GM12878 (cell line): ENCODE results near the gene COL4A2. TPM values are rescaled to one million over a fixed set of nuclear protein-coding genes. Genes with fewer than 3 reads are reported as not detected.

ENCODE experiments used
- ATAC-seq: fragments of 200-7000 bp; cut with Tn5 transposase; 3 replicates; pipeline ENCODE4 v1.9.1; 2020; ENCODE audit warnings: mild to moderate bottlenecking, moderate library complexity
- BruUV-seq: library from RNA; stranded (reverse); fragments of 400-500 nt; replicated peaks from 2 replicates; lab custom pipeline; 2021; lab: Mats Ljungman, UMichigan
- CTCF ChIA-PET: fragments of 300-600 bp; sonication (Branson Sonifier 250); formaldehyde crosslinking; extraction: SDS; loops from one replicate; lab custom pipeline; 2021; ENCODE audit warnings: inconsistent platforms; lab: Yijun Ruan, JAX
- POLR2A ChIA-PET: fragments of 350-600 bp; formaldehyde crosslinking; extraction: SDS; loops from one replicate; lab custom pipeline; 2021; ENCODE audit warnings: inconsistent platforms; lab: Charles Lee
- RAD21 ChIA-PET: fragments of 300-600 bp; sonication (Branson Sonifier 250); formaldehyde crosslinking; loops from one replicate; lab custom pipeline; 2023; ENCODE audit warnings: antibody characterized with exemption; ENCODE audit not compliant: unreplicated experiment; lab: Charles Lee
- SMC1A ChIA-PET: fragments of 300-600 bp; sonication (Branson Sonifier 250); formaldehyde crosslinking; loops from one replicate; lab custom pipeline; 2023; ENCODE audit not compliant: unreplicated experiment, uncharacterized antibody; lab: Charles Lee
- DNase-seq: peaks from one replicate; pipeline ENCODE4 v3.0.0-alpha.2; 2011; ENCODE audit warnings: low read depth, low spot score
- FAIRE-seq: peaks from 3 replicates; lab custom pipeline; 2011; peaks lifted over from hg19 to GRCh38; lab: Jason Lieb, UNC
- H2AFZ ChIP-seq: 2 replicates; pipeline ENCODE4 v1.6.0; 2011; ENCODE audit warnings: low read depth, low read length, control low read depth; ENCODE audit not compliant: control insufficient read depth
- H3K27ac ChIP-seq: 2 replicates; pipeline ENCODE4 v1.5.1; 2011; ENCODE audit warnings: control low read depth; ENCODE audit not compliant: control insufficient read depth, insufficient read depth
- H3K27me3 ChIP-seq, 2 experiments: replicated peaks in 1 of 2; 2 replicates each; pipeline versions ENCODE4 v1.6.0 to v1.6.1; 2011; ENCODE audit warnings: low read length in 1 of 2; ENCODE audit not compliant: control insufficient read depth in 2 of 2, insufficient read depth in 2 of 2
- H3K36me3 ChIP-seq, 2 experiments: 2 replicates each; pipeline ENCODE4 v1.5.1; 2011; ENCODE audit warnings: low read length in 1 of 2; ENCODE audit not compliant: control insufficient read depth in 2 of 2, insufficient read depth in 2 of 2
- H3K4me1 ChIP-seq: 2 replicates; pipeline ENCODE4 v1.6.1; 2011; ENCODE audit warnings: mild to moderate bottlenecking, low read length, moderate library complexity, mixed read lengths; ENCODE audit not compliant: control insufficient read depth, insufficient read depth
- H3K4me2 ChIP-seq: 2 replicates; pipeline ENCODE4 v1.6.0; 2011; ENCODE audit warnings: control low read depth; ENCODE audit not compliant: control insufficient read depth, insufficient read depth
- H3K4me3 ChIP-seq: fragments of 200-600 bp; sonication (generic); 2 replicates; pipeline ENCODE4 v1.5.1; 2016
- H3K79me2 ChIP-seq: 2 replicates; pipeline ENCODE4 v1.6.0; 2011; ENCODE audit warnings: low read length; ENCODE audit not compliant: control insufficient read depth, insufficient read depth
- H3K9ac ChIP-seq: 2 replicates; pipeline ENCODE4 v1.8.0; 2011; ENCODE audit warnings: low read length, control low read depth, mixed read lengths; ENCODE audit not compliant: control insufficient read depth, insufficient read depth
- H3K9me3 ChIP-seq: replicated peaks from 3 replicates; pipeline ENCODE4 v1.5.1; 2011; ENCODE audit warnings: mild to moderate bottlenecking, low read length; ENCODE audit not compliant: control insufficient read depth, insufficient read depth
- H4K20me1 ChIP-seq: 2 replicates; pipeline ENCODE4 v1.6.0; 2011; ENCODE audit not compliant: control insufficient read depth, insufficient read depth
- ATF7 ChIP-seq: fragments of 450-650 bp; IDR thresholded peaks from 2 replicates; pipeline ENCODE4 v1.6.1; 2016; ENCODE audit warnings: low read depth, mild to moderate bottlenecking
- FOXK2 ChIP-seq: fragments of 450-650 bp; IDR thresholded peaks from 2 replicates; pipeline ENCODE4 v1.6.1; 2017; ENCODE audit warnings: mild to moderate bottlenecking, moderate library complexity
- HSF1 ChIP-seq: fragments of 150-350 bp; IDR thresholded peaks from 2 replicates; pipeline ENCODE4 v1.6.1; 2014; ENCODE audit warnings: mild to moderate bottlenecking, low read depth, low read length
- JUNB ChIP-seq: IDR thresholded peaks from 2 replicates; pipeline ENCODE4 v1.6.1; 2016; ENCODE audit warnings: antibody characterized with exemption, mild to moderate bottlenecking
- KAT2A ChIP-seq: conservative IDR thresholded peaks from 2 replicates; pipeline ENCODE4 v1.6.1; 2011; ENCODE audit warnings: low read depth, low read length; ENCODE audit not compliant: control insufficient read depth
- KDM1A ChIP-seq: fragments of 200-600 bp; sonication (generic); IDR thresholded peaks from 2 replicates; pipeline ENCODE4 v1.6.1; 2016; ENCODE audit warnings: borderline replicate concordance
- MAX ChIP-seq: IDR thresholded peaks from 2 replicates; pipeline ENCODE4 v1.6.1; 2012; ENCODE audit warnings: low read depth, low read length, improper control_type of control experiment
- NBN ChIP-seq: fragments of 450-650 bp; IDR thresholded peaks from 2 replicates; pipeline ENCODE4 v1.6.1; 2016
- NR2C1 ChIP-seq: fragments of 450-650 bp; IDR thresholded peaks from 2 replicates; pipeline ENCODE4 v1.6.1; 2017; ENCODE audit warnings: antibody characterized with exemption, mild to moderate bottlenecking, moderate library complexity
- RELB ChIP-seq: fragments of 450-650 bp; IDR thresholded peaks from 2 replicates; pipeline ENCODE4 v1.6.1; 2017; ENCODE audit warnings: low read depth, mild to moderate bottlenecking, moderate library complexity
- SREBF2 ChIP-seq: IDR thresholded peaks from 2 replicates; pipeline ENCODE4 v1.6.1; 2012; ENCODE audit warnings: mild to moderate bottlenecking, low read length
- STAT3 ChIP-seq: IDR thresholded peaks from 2 replicates; pipeline ENCODE4 v1.6.1; 2011; ENCODE audit warnings: low read depth, low read length, improper control_type of control experiment
- USF2 ChIP-seq: IDR thresholded peaks from 2 replicates; pipeline ENCODE4 v1.6.1; 2011; ENCODE audit warnings: low read depth, low read length, improper control_type of control experiment, borderline replicate concordance
- ZBTB11 ChIP-seq: fragments of 450-650 bp; formaldehyde crosslinking; IDR thresholded peaks from 2 replicates; pipeline ENCODE4 v1.5.0; 2022; ENCODE audit warnings: mild to moderate bottlenecking, missing genetic modification characterization
- WGBS: methylation state at CpG from one replicate; pipeline ENCODE4 v1.1.6; 2016; ENCODE audit warnings: low lambda C conversion rate; ENCODE audit not compliant: insufficient replicate concordance, insufficient coverage; ENCODE audit errors: missing lambda C conversion rate; 5-methylcytosine and 5-hydroxymethylcytosine counted together
- in situ Hi-C: fragments of 300-500 bp; cut with MboI; formaldehyde crosslinking; loops from 9 replicates; pipeline ENCODE4 v1.14.3; 2018; ENCODE audit warnings: mixed read lengths
- intact Hi-C: fragments of 100-400 bp; cut with micrococcal nuclease; formaldehyde crosslinking; loops from one replicate; pipeline ENCODE4 v1.14.2; 2022; ENCODE audit not compliant: unreplicated experiment
- polyA plus RNA-seq, 11 experiments: library from polyadenylated mRNA; depleted of rRNA in 4 of 11; unstranded in 6 of 11; stranded (reverse) in 5 of 11; fragments of >200 nt; fragmentation: Nextera tagmentation in 4 of 11; fragmentation: Illumina TruSeq in 1 of 11; extraction: Ambion mirVana in 4 of 11; extraction: Trizol in 1 of 11; gene quantifications; 1 replicate in 1 of 11; 2 replicates in 10 of 11; pipeline versions ENCODE4 v1.2.1 to v1.2.3, GENCODE V29; 2011 to 2016; ENCODE audit warnings: inconsistent platforms in 2 of 11, missing spikeins in 2 of 11, low read depth in 1 of 11
- total RNA-seq, 4 experiments: library from RNA; depleted of rRNA in 3 of 4; stranded (reverse); fragments of >200 nt in 3 of 4; fragmentation: Illumina TruSeq in 1 of 4; extraction: Trizol in 1 of 4; gene quantifications; 2 replicates each; pipeline versions ENCODE4 v1.2.1 to v1.2.3, GENCODE V29; 2013 to 2021

COL4A2 gene
- total and polyA plus RNA-seq, 10 of the 15 experiments (the other 5 are each of a cell fraction or from before 2014, with no cell fraction given): 0.16 to 1.6 (median 0.62) TPM; not detected in 3

- Histone ChIP-seq H3K4me3 (no peak overlapping the region), H3K9me3 (no peaks in the 10 kb centered on the region), H3K27me3 (no peaks in the 10 kb centered on the region), H3K4me2 (no peak overlapping the region), H2AFZ (no peak overlapping the region), H3K9ac (no peak overlapping the region), H3K36me3 (no peaks in the 10 kb centered on the region), H3K27ac (no peak overlapping the region), H4K20me1 (no peaks in the 10 kb centered on the region), H3K79me2 (no peaks in the 10 kb centered on the region), H3K4me1 (peaks cover 2% of the 10 kb centered on the region)
- RAD21 ChIA-PET: interaction anchor here (2.0 kb wide), 1 partner anchor 75 kb away, joined by 6 read pairs; no protein-coding TSS in a partner anchor
- POLR2A ChIA-PET: no interaction called here
- in situ Hi-C loops: no loop called here
- 77% methylated on average over 7 of the region's 7 CpGs for WGBS
- SMC1A ChIA-PET: interaction anchor here (1.2 kb wide), 1 partner anchor 75 kb away, joined by 3 read pairs; no protein-coding TSS in a partner anchor
- FAIRE-seq (no peak), DNase-seq (no peak), ATAC-seq (no peak)
- intact Hi-C loops: no loop called here
- CTCF ChIA-PET: no interaction called here
- no TSS peak for BruUV-seq
- no peak for TF ChIP-seq RELB
- no peak for TF ChIP-seq JUNB
- TF ChIP-seq NBN: no peak
- TF ChIP-seq KAT2A: no peak
- no peak for TF ChIP-seq USF2
- no peak for TF ChIP-seq SREBF2
- TF ChIP-seq FOXK2: no peak
- no peak for TF ChIP-seq MAX
- TF ChIP-seq NR2C1: no peak
- TF ChIP-seq KDM1A: no peak
- TF ChIP-seq STAT3: no peak
- TF ChIP-seq ZBTB11 (CRISPR knock-in tag): no peak
- no peak for TF ChIP-seq ATF7
- no peak for TF ChIP-seq HSF1
Observed at GRCh38 chr13:110531100-110531499, 224.0 kb downstream of the COL4A2 start.
